Hippocampal formation (tissue), 2 donors: ENCODE results near the gene ADORA2A.

Experiments
- DNase-seq, 2 donors: peaks; one replicate each; lab custom pipeline; 2025; lab: John Stamatoyannopoulos, UW

The ADORA2A gene

DNA sequence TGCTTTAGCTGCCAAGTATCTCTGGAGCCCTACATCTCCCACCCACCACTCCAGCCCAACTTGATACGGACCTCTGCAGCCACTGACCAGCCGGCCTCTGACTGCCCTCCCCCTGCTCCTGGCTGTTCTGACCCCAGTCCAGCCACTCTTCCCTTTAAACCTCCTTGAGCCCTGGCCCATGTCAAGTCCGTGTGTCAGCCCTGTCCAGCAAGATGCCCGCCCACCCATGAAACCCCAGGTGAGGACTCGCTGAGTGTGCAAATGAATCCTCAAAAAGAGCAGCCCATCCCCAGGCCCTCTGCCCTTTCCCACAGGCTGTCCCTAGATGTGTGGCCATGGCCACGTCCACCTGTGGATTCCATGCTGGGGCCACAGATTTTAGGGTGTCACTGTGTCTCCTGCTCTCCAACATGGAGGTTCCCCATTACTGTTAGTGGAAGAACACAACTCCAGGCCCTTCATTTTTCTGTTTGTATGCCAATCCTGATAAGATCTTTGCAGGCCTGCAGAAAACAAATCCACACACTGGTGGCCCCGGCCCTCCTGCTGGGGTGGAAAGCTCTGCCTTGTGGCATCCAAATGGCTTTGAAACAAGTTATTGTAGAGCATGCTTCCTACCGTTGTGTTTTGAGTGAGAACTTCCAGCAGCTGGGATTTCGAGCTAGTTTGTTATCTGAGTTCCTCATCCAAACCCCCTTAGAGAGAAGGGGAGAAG lies 22.7 kb upstream of the ADORA2A start:
- DNase-seq, result no peak

DNA sequence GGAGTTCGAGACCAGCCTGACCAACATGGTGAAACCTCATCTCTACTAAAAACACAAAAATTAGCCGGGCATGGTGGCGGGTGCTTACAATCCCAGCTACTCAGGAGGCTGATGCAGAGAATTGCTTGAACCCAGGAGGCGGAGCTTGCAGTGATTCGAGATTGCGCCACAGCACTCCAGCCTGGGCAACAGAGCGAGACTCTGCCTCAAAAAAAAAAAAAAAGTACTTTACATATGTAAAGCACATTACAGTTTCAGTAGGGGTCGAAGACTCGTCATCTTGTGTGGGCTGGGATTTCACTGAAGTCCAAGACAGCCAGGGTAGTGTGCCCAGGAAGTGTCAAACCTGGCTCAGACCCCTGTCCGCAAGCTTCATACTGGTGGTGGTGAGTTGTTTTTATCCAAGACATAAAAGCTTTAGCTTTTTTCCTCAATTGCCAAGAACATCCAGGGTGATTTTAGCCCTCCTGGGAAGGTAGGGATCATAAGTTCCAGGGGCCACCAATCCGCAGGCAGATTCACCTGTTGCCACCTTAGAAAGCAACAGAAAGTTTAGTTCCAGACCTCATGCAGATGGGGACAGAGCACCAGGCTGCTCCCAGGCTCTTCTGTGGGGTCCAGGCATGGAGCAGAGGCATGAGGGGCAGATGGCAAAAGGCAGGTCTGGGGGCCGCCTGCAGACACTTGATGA lies 21.6 kb upstream of the ADORA2A start:
- no peak for DNase-seq

- no peak for DNase-seq
Observed at GRCh38 chr22:24406322-24407277, 20.8 kb upstream of the ADORA2A start.

DNA sequence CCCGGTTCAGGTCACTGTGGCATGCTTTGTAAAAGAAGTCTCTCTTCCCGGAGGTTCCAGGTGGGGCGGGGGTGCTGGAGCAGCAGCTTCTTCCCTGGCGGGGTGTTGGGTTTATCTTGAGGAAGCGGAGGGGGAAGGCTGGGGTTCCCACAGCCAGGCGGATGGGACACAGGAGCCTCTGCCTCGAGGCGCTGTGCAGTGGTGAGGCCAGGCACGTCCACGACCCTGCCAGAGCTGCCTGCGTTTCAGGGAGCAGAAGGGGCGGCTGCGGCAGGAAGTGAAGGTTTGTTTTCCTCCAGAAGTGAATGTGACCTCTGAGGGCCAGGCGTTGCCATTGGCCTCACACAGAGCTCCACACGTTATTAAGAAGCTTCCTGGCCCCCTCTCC lies 20.1 kb upstream of the ADORA2A start:
- DNase-seq, result no peak

- DNase-seq, result no peak
Observed at GRCh38 chr22:24407884-24408283, 19.5 kb upstream of the ADORA2A start.

DNA sequence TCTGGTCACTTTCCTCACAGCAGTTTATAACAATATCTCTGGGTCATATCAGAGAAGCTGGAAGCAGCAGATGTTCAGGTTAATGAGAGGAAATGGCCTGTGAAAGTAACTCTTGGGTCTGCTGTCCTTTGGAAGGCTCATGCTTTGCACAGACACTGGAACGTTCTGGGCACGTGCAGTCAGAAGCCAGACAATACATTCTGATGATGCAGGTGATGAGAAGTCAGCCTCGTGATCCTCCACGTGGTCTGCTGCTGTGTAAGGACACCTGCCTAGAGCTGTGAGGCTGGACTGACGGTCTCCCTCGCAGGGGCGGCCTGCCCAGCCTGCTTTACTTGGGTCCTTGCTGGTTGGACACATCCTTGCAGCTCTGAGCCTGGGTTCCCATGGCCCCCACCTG lies 18.8 kb upstream of the ADORA2A start:
- DNase-seq, result no peak

- DNase-seq, result no peak
Observed at GRCh38 chr22:24409707-24410106, 17.7 kb upstream of the ADORA2A start.

DNA sequence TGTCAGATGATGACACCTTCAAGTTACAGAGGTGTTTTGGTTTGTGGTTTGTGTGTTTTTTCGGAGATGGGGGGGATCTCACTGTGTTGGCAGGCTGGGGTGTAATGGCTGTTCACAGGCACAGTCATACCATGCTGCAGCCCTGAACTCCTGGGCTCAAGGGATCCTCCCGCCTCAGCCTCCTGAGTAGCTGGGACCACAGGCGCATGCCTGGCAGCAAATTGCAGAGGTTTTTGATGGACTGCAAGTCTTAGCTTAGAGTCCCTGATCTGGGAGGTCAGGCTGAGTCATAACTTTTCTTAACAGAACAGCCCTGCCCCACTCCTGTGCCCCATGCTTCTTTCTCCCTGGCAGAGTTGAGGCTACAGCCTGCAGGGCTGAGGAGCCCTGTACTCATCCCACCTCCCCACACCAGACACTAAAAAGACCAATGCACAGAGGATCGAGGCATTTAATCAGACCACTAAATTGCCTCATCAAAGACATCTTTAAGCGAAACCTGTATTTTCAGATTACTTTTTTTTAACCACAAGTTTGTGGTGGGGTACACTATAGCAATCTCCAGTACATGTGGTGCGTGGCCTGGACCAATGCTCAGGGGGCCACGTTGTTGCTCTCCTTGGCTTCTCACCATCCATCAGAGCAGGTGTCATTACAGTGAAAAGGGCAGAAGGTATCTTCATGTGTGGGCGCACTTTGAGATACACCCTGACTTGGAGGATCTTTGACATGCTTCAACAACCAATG lies 17.1 kb upstream of the ADORA2A start:
- no peak for DNase-seq

DNA sequence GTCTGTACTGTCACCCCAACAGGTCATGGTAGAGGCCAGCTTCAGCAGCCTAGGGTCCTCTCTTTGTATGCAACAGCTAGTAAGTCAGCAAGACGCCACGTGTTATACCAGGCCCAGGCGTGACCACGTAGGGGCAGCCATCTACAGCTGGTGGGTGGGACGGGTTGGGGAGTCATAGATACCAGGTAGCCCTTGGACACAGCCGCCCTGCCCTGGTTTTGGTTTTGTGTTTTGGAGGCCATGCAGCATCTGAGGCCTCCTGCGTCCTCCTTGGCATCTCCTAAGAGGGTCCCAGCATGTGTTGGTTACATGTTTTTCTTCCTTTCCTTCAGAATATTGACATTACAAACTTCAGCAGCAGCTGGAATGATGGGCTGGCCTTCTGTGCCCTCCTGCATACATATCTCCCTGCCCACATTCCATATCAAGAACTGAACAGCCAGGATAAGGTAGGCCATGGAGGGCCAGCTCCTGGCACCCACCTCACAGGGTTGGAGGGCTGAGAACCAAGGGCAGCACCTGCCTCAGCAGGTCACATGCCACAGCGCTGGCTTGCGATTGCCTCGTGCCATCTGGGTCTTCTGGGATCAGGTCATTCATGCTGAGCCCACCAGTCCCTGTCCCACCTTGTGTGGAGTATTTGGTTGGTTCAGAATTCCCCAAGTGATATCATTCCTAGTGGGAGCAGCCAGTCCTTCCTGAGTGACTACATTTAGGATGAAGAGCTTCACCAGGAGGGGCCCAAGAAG lies 16.0 kb upstream of the ADORA2A start:
- DNase-seq, result no peak

GRCh38 chr22:24412274-24412673 lies 15.1 kb upstream of the ADORA2A start:
- no peak for DNase-seq

- DNase-seq, result no peak
Observed at GRCh38 chr22:24413271-24413670, 14.1 kb upstream of the ADORA2A start.

DNA sequence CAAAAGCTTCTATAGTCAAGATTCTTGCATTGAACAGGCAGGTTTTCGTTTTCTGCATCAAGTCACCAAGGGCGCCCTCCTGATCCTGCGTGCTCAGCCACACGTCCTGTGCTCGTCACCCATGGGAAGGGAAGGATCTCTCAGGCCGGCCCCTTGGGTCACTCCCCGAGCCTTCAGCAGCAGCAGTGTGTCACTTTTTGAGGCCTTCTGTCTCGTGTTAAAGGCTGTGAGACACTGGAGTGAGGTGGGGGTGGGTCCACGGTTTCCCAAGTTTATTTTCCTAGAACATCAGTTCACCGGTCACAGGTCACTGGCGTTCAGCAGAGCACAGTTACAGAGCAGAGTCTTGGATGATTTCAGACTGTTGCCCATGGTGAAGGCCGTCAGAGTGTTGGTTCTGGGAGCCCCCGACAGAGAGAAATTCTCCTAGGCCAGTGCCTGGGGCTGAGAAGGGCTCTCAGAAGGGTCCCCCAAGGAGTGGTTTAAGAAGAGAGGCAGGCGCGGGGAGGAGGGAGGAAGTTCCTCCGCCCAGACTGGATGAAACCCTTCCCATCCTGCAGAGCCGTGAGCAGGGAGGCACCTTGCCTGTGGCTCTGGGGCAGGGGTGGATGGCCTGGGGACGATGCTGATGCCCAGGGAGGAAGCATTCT lies 13.5 kb upstream of the ADORA2A start:
- DNase-seq, result no peak

GRCh38 chr22:24414523-24414922 lies 12.9 kb upstream of the ADORA2A start:
- no peak for DNase-seq

- no peak for DNase-seq
Observed at GRCh38 chr22:24414984-24415945, 12.1 kb upstream of the ADORA2A start.

DNA sequence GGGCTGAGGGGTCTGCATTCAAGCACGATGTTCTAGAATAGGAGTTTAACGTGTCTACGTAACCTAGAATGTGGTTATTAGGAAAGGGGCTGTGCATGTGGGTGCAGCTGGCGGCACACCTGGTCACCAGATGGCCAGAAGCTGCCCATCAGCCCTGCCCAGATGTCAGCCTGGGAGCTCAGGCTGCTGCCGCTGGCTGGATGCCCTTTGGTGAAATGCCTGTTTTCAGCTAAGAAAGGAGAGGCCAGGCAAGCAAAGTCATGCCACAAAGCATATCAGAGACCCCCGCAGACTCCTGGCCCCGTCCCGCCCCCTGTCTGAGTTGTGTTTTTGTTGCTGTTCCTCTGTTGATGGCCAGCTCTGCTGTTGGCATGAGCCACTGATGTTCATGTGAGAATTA lies 11.3 kb upstream of the ADORA2A start:
- no peak for DNase-seq

DNA sequence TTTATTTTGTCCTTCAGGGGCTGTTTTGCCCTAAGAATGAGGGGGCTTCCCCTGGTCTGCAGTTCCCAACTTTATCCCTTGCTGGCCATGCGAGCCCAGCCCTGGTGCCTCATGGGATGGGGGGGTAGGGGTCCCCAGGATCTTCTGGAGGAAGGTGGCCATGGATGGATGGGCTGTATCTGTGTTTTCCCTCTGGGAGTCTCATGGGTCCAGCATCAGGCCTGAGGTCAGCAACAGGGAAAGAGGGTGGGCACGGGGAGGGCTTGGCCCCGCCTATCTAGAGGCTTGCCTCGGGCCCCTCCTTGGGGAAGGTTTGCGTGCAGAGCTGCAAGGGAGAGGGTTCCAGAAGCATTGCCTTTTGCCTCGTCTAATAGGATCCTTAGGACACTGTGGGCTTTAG lies 10.8 kb upstream of the ADORA2A start:
- DNase-seq, result no peak

- no peak for DNase-seq
Observed at GRCh38 chr22:24417200-24417599, 10.2 kb upstream of the ADORA2A start.

- DNase-seq, result no peak
Observed at GRCh38 chr22:24417901-24418641, 9.3 kb upstream of the ADORA2A start.
